H1 (cell line): ENCODE measurements around the gene TANC1. TPM values are rescaled to one million over a fixed set of nuclear protein-coding genes. Genes with fewer than 3 reads are reported as not detected.

Experiments
- EGR1 ChIP-seq: IDR thresholded peaks from 2 replicates; pipeline ENCODE4 v1.6.1; 2011; ENCODE audit warnings: low read depth, low read length, borderline replicate concordance
- PHF8 ChIP-seq: fragments of 200-600 bp; sonication (generic); conservative IDR thresholded peaks from 2 replicates; pipeline ENCODE4 v1.7.1; 2012; ENCODE audit warnings: low read depth, mild to moderate bottlenecking, inconsistent platforms, low read length, moderate library complexity
- SIX5 ChIP-seq: IDR thresholded peaks from 2 replicates; pipeline ENCODE4 v1.6.1; 2011; ENCODE audit warnings: mild to moderate bottlenecking, low read depth, low read length
- TBP ChIP-seq: IDR thresholded peaks from 2 replicates; pipeline ENCODE4 v1.6.1; 2011; ENCODE audit warnings: low read depth, low read length, improper control_type of control experiment
- polyA plus RNA-seq, 7 experiments: library from polyadenylated mRNA; depleted of rRNA in 3 of 7; stranded (reverse) in 5 of 7; unstranded in 2 of 7; fragments of >200 nt in 5 of 7; fragments of 200-250 nt in 2 of 7; gene quantifications; 1 replicate in 5 of 7; 2 replicates in 1 of 7; 4 replicates in 1 of 7; pipeline versions ENCODE4 v1.2.1 to v1.2.3, GENCODE V29; 2011 to 2013; ENCODE audit warnings: missing spikeins in 2 of 7, mixed read lengths in 2 of 7
- total RNA-seq: library from RNA; stranded (reverse); fragmentation: NEBNext Ultra II Directional; extraction: Animal tissue kit (Norgen Biotek cat#: 25700); gene quantifications from 2 replicates; pipeline ENCODE4 v1.2.1, GENCODE V29; 2021

The TANC1 gene
- total and polyA plus RNA-seq, 2 of the 8 experiments (the other 6 are each of a cell fraction or from before 2014, with no cell fraction given) = 4.1 to 7.6 TPM

DNA sequence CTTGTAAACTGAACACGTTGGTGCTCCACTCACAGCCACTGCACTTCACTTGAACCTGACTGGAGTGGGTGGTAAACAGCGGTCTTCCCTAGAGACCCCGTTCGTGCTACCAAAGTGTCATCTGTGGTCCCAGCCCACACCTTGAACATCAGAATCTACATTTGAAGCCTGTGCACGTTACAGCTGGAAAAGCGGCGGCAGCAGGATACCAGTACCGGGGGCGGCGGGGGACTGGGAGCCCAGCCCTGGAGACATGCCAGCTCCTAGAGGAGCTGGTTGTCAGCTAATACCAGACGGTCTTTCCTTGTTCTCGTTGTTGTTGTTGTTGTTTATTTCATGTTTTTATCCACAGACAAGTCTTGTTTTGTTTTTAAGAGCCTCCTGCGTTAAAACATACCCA, 161.4 kb downstream of the TANC1 start (continued):
- TF ChIP-seq SIX5 (no peak), EGR1 (no peak), TBP (no peak), PHF8 (no peak)
